Ectodermal cell (in vitro differentiated cells): Measurements from ENCODE around the gene PSMA4.

ENCODE experiments used
- H3K27ac ChIP-seq: 2 replicates; pipeline ENCODE4 v1.7.0; 2013; ENCODE audit warnings: mild to moderate bottlenecking, low read depth, low read length; ENCODE audit not compliant: insufficient read depth, poor library complexity, severe bottlenecking
- H3K27me3 ChIP-seq: 2 replicates; pipeline ENCODE4 v1.7.0; 2013; ENCODE audit warnings: mild to moderate bottlenecking, low read length; ENCODE audit not compliant: insufficient read depth, control insufficient read depth, poor library complexity, severe bottlenecking
- H3K36me3 ChIP-seq: one replicate; pipeline ENCODE4 v1.7.0; 2013; ENCODE audit warnings: low read length; ENCODE audit not compliant: control insufficient read depth, insufficient read depth
- H3K4me1 ChIP-seq: one replicate; pipeline ENCODE4 v1.7.0; 2013; ENCODE audit warnings: low read length; ENCODE audit not compliant: control insufficient read depth, insufficient read depth
- H3K4me3 ChIP-seq: 2 replicates; pipeline ENCODE4 v1.7.0; 2013; ENCODE audit warnings: low read depth, low read length, control low read depth; ENCODE audit not compliant: insufficient read depth
- H3K9me3 ChIP-seq: 2 replicates; pipeline ENCODE4 v1.7.0; 2013; ENCODE audit warnings: mild to moderate bottlenecking, low read length, moderate library complexity; ENCODE audit not compliant: control insufficient read depth
- WGBS, 2 experiments: methylation state at CpG; one replicate each; pipeline ENCODE4 v1.1.7; 2013; ENCODE audit warnings: missing lambda C conversion rate in 2 of 2; 5-methylcytosine and 5-hydroxymethylcytosine counted together

The PSMA4 gene

GRCh38 chr15:78570710-78571109 is 30.5 kb downstream of the PSMA4 start:
- H3K4me3 ChIP-seq, result no peak overlapping the region
- WGBS, 2 experiments, result 81 to 94% methylated on average over 2 of the region's 2 CpGs
- H3K9me3 ChIP-seq, result no peaks in the 10 kb centered on the region
- no peaks in the 10 kb centered on the region for H3K27me3 ChIP-seq
- H3K27ac ChIP-seq, result no peak overlapping the region
- no peaks in the 10 kb centered on the region for H3K36me3 ChIP-seq
- H3K4me1 ChIP-seq, result no peaks in the 10 kb centered on the region

- no peaks in the 10 kb centered on the region for H3K9me3 ChIP-seq
- no peaks in the 10 kb centered on the region for H3K4me1 ChIP-seq
- WGBS, 2 experiments, result 100% methylated on average over 1 of the region's 4 CpGs
- no peak overlapping the region for H3K4me3 ChIP-seq
- no peaks in the 10 kb centered on the region for H3K36me3 ChIP-seq
- no peak overlapping the region for H3K27ac ChIP-seq
- H3K27me3 ChIP-seq, result no peaks in the 10 kb centered on the region
Measured at GRCh38 chr15:78571382-78571781, 31.1 kb downstream of the PSMA4 start.

GRCh38 chr15:78573416-78573815 is 33.2 kb downstream of the PSMA4 start:
- Histone ChIP-seq H3K36me3 (no peaks in the 10 kb centered on the region), H3K9me3 (no peaks in the 10 kb centered on the region), H3K27ac (no peak overlapping the region), H3K4me3 (no peak overlapping the region), H3K27me3 (no peaks in the 10 kb centered on the region), H3K4me1 (no peaks in the 10 kb centered on the region)
- WGBS, 2 experiments, result 92 to 96% methylated on average over 4 of the region's 4 CpGs

- Histone ChIP-seq H3K4me3 (no peak overlapping the region), H3K27me3 (no peaks in the 10 kb centered on the region), H3K9me3 (no peaks in the 10 kb centered on the region), H3K4me1 (no peaks in the 10 kb centered on the region), H3K36me3 (no peaks in the 10 kb centered on the region), H3K27ac (no peak overlapping the region)
- WGBS, 2 experiments, result 92 to 97% methylated on average over 1 of the region's 1 CpG
Measured at GRCh38 chr15:78574944-78575343, 34.7 kb downstream of the PSMA4 start.

- Histone ChIP-seq H3K9me3 (no peaks in the 10 kb centered on the region), H3K27ac (no peak overlapping the region), H3K27me3 (no peaks in the 10 kb centered on the region), H3K36me3 (peaks cover 5% of the 10 kb centered on the region), H3K4me1 (no peaks in the 10 kb centered on the region), H3K4me3 (no peak overlapping the region)
- WGBS, 2 experiments, result 95 to 100% methylated on average over 1 of the region's 1 CpG
Measured at GRCh38 chr15:78597583-78597982, 57.3 kb downstream of the PSMA4 start.

GRCh38 chr15:78598348-78598747 is 58.1 kb downstream of the PSMA4 start:
- H3K4me1 ChIP-seq, result no peaks in the 10 kb centered on the region
- H3K27me3 ChIP-seq, result no peaks in the 10 kb centered on the region
- peaks cover 3% of the 10 kb centered on the region for H3K36me3 ChIP-seq
- H3K4me3 ChIP-seq, result no peak overlapping the region
- H3K9me3 ChIP-seq, result no peaks in the 10 kb centered on the region
- WGBS, 2 experiments, result 94 to 97% methylated on average over 3 of the region's 3 CpGs
- no peak overlapping the region for H3K27ac ChIP-seq

- Histone ChIP-seq H3K4me3 (no peak overlapping the region), H3K9me3 (no peaks in the 10 kb centered on the region), H3K36me3 (no peaks in the 10 kb centered on the region), H3K27me3 (no peaks in the 10 kb centered on the region), H3K4me1 (no peaks in the 10 kb centered on the region), H3K27ac (no peak overlapping the region)
Measured at GRCh38 chr15:78599189-78599588, 58.9 kb downstream of the PSMA4 start.
